HG02852 (cell line): ENCODE data around the gene CSNK1G1.
"Not testable (repeated sequence)": the region's sequence is repeated elsewhere in the genome, so short reads cannot be mapped to it uniquely, and the experiment has no call there.

Experiments used
- ATAC-seq: cut with Tn5 transposase; IDR thresholded peaks from one replicate; pipeline ENCODE4 v1.9.1; 2021; ENCODE audit warnings: mild to moderate bottlenecking, moderate library complexity; ENCODE audit not compliant: unreplicated experiment

CSNK1G1 gene

DNA sequence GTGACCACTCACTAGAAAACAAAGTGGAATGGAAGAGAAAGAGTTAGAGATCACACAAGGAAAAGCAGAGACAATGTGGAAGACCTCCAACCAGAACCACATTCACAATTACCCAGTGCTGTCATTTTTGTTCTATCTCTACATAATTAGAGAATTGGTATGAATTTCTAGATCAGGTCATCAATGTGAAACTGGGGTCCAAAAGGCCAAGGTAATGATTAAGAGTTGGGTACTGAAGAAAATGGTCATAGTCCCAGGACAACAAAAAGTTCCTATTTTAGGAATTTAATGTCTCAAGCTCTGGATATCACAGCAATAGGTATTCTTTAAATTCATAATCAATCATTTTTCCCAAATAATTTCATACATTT is 108.5 kb downstream of the CSNK1G1 start:
- no peak for ATAC-seq

- peak; percentile 92 for ATAC-seq
Observed at GRCh38 chr15:64246364-64247189, 109.4 kb downstream of the CSNK1G1 start.

- ATAC-seq = no peak
Observed at GRCh38 chr15:64245405-64245804, 110.6 kb downstream of the CSNK1G1 start.

DNA sequence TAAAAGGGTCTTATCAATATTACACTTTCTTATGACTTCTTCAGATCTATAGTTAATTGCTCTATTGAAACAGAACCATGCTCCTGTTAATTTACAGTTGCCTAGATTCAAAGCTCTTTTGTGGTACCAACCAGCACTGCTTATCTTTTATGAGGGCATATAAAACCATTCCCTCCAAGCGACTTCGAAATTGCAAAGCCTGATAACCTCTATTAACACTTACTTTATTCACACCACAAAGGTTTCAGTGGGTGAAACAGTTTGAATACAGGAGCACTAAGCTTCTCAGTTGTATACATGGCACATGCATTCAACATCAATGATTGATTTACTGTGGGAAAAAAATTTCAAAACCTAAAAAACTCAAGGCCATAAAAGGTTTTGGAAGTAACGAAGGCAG is 118.3 kb downstream of the CSNK1G1 start:
- ATAC-seq = no peak

- no peak for ATAC-seq
Observed at GRCh38 chr15:64236156-64236894, 119.6 kb downstream of the CSNK1G1 start.

GRCh38 chr15:64235552-64235951 is 120.4 kb downstream of the CSNK1G1 start:
- no peak for ATAC-seq

DNA sequence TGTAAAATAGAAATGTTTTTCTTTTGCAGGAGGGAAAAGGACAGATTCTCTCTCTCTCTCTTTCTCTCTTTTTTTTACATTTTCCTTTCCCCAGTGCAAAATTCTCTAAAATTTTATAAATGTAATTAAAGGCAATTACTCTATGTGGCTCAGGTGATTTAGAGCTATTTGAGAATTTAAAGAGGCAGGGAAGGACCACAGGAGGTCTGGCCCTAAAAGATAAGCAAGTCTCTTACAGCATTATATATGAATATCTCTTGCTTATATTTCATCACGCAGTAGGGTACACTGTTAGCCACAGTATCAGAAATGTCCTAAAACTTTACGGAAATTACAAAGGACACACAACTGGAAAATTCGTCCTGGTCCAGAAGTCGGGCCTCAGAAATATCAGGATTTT is 122.7 kb downstream of the CSNK1G1 start:
- no peak for ATAC-seq

GRCh38 chr15:64232400-64232799 is 123.6 kb downstream of the CSNK1G1 start:
- ATAC-seq = no peak

- ATAC-seq = no peak
Observed at GRCh38 chr15:64229129-64229724, 126.7 kb downstream of the CSNK1G1 start.

DNA sequence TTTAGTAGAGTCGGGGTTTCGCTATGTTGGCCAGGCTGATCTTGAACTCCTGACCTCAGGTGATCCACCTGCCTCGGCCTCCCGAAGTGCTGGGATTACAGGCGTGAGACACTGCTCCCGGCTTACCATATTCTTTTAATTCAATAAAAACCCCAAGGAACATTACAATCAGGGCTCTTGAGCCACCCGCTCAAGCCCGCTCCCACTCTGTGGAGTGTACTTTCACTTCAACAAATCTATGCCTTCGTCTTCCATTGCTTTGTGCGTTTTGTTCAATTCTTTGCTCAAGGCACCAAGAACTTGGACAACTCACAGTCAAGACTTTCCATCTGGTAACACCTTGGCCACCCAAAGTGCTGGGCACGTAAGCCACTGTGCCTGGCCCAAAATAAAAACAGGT is 130.2 kb downstream of the CSNK1G1 start:
- ATAC-seq = no peak

- ATAC-seq = no peak
Observed at GRCh38 chr15:64224511-64224910, 131.5 kb downstream of the CSNK1G1 start.

DNA sequence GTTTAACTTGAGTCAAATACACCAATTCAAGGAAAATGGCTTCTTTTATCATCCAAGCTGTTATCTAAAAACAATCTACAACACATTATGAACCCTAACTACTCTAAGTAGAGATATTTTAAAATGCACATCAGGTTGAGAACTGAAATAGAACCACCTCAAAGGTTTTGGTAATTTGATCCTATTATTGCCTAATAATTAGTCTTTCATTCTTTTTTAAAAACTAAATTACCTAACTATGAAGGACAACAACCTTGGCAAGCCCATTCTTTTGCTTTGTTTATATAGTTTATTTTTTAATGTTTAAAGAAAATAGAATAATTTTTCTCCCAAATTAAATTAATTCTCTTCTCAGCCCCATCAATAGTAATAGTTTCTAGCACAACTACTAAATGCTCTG is 132.1 kb downstream of the CSNK1G1 start:
- no peak for ATAC-seq

GRCh38 chr15:64222573-64223366 is 133.2 kb downstream of the CSNK1G1 start:
- no peak for ATAC-seq

- not testable (repeated sequence) for ATAC-seq
Observed at GRCh38 chr15:64221911-64222310, 134.1 kb downstream of the CSNK1G1 start.

DNA sequence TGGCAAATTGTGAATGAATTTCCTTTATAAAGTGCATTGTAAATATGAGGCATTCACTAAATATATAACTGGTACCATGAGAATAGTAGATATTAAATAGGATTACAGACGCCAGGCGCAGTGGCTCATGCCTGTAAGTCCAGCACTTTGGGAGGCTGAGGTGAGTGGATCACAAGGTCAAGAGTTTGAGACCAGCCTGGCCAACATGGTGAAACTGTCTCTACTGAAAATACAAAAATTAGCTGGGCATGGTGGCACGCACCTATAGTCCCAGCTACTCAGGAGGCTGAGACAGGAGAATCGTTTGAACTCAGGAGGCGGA is 138.6 kb downstream of the CSNK1G1 start:
- ATAC-seq = not testable (repeated sequence)

DNA sequence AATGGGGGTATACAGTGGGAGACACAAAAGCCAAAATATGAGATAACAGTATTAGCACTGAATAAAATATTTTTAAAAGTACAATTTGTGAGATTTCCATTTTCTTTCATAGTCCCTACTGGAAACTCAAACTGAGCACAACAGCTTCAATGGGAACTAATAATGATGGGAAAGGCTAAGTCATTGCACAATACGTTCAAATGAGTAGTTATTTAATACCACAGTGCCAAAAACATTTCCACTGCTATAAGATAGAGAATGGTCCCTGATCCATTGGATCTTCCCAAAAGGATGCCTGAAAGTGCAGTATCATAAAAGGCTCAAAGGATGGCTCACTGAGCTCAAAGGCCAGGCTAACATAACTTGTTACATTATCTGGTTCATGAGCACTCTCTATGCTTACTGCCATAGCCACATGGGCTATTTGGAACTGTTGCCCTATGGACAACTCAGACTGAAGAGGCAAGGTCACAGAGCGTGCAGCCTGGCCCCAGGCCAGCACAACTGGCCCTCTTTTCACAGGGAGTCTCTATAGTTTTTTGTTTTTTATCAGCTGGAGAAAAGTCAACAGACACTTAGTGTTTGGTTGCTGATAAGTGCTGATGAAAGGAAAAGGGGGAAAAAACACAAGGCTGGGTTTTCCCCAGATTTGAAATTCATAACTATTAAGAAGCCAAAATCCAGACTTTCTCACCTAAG is 139.1 kb downstream of the CSNK1G1 start:
- ATAC-seq = no peak

- ATAC-seq = no peak
Observed at GRCh38 chr15:64216196-64216595, 139.8 kb downstream of the CSNK1G1 start.

DNA sequence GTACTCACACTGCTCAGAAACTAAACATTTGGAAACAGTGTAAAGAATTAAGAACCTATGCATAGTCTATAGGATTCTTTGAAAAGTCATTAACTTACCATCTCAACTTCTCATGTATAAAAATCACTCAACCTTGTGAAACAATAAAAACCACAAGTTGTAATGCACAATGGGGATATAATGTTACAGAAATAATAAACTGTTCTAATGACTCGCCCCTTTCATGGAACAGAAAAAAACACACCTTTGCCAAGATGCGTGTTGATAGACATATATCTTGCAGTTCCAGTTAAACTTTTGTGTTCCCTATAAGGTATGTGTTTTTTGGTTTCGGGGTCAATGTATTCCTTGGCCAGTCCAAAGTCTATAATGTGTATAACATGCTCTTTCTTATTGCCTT is 142.3 kb downstream of the CSNK1G1 start:
- ATAC-seq = no peak

GRCh38 chr15:64211696-64212095 is 144.3 kb downstream of the CSNK1G1 start:
- no peak for ATAC-seq

GRCh38 chr15:64210371-64210770 is 145.6 kb downstream of the CSNK1G1 start:
- no peak for ATAC-seq
